ENCODE measurements around the gene ESRRA.
"Not testable (repeated sequence)": the region's sequence is repeated elsewhere in the genome, so short reads cannot be mapped to it uniquely, and the experiment has no call there.

The ESRRA gene

GRCh38 chr11:64322925-64323260 is 17.6 kb downstream of the ESRRA start:
- no peak for TF ChIP-seq CTCF (conservative IDR thresholded peaks at IDR 0.05; ENCODE audit: low read depth, low read length)
- no peak for DNase-seq (ENCODE audit: low read depth)
- H3K4me3 ChIP-seq (ENCODE audit: low read depth, low read length) = no peak overlapping the region

- no peak for DNase-seq (ENCODE audit: low read depth)
- TF ChIP-seq CTCF (conservative IDR thresholded peaks at IDR 0.05; ENCODE audit: low read depth, low read length) = no peak
- no peak overlapping the region for H3K4me3 ChIP-seq (ENCODE audit: low read depth, low read length)
These were observed 18.0 kb downstream of the ESRRA start for GRCh38 chr11:64323373-64323772.

DNA sequence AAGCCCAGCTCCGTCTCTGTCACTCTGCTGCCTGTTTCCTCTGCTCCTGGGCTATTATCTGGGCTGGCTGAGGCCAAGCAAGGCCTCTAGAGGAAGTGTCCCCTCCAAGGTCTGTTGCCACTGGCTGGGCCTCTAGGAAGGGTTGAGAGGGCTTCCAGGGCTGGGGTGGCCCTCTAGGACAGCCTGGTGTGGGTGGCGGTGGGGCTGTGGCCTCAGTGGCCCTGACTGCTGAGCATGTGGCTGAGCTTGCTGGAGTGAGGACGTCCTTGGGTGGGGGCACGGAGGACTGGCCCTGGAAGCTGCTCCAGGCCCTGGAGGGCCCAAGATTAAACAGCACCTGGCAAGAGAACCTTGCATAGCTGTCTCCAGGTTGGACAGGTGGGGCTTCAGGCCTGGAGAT is 18.7 kb downstream of the ESRRA start:
- not testable (repeated sequence) for DNase-seq (ENCODE audit: low read depth); H3K4me3 ChIP-seq (ENCODE audit: low read depth, low read length)

DNA sequence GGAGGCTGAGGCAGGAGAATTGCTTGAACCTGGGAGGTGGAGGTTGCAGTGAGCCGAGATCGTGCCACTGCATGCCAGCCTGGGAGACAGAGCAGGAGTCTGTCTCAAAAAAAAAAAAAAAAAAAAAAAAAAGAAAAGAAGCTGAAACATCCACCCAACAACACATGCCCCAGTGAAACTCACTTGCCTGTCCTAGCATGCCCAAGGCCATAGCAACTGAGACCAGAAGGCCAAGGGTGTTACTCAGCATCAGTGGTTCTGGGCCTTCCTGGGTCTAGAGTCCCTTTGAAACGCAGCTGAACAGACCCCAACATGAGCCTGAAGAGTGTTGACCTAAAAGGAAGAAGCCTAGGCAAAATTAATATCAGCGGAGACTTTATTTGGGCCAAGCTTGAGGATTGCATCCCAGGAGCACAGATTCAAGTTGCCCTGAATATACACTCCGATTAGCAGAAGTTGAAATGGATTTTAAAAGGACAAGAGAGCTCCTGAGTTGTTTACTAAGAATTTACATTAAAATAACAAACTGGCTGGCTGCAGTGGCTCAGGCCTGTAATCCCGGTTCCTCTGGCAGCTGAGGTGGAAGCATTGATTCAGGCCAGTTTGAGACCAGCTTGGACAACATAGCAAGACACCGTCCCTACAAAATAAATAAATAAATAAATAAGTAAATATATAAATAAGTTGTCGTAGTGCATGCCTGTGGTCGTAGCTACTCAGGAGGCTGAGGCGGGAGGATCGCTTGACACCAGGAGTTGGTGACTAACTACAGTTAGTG is 19.6 kb downstream of the ESRRA start:
- H3K4me3 ChIP-seq (ENCODE audit: low read depth, low read length) = no peak overlapping the region
- no peak for DNase-seq (ENCODE audit: low read depth)
- no peak for TF ChIP-seq CTCF (conservative IDR thresholded peaks at IDR 0.05; ENCODE audit: low read depth, low read length)

GRCh38 chr11:64327375-64327774 is 22.1 kb downstream of the ESRRA start:
- no peak for TF ChIP-seq CTCF (conservative IDR thresholded peaks at IDR 0.05; ENCODE audit: low read depth, low read length)
- no peak overlapping the region for H3K4me3 ChIP-seq (ENCODE audit: low read depth, low read length)
- no peak for DNase-seq (ENCODE audit: low read depth)

DNA sequence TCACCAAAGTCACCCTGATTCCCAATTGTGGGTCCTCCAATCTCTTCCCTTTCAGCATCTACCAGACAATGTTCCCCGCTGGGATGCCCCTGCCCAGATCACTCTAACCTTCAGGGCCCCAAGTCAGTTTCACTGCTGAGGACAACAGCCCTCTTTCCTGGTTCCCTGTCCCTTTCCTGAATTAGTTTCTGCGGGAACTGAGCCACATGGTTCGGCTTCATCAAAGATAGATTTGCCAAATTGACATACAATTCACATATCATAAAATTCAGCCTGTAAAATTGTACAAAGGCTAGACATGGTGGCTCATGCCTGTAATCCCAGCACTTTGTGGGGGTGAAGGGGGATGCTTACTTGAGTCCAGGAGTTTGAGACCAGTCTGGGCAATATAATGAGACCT is 22.7 kb downstream of the ESRRA start:
- no peak for DNase-seq (ENCODE audit: low read depth)
- no peak overlapping the region for H3K4me3 ChIP-seq (ENCODE audit: low read depth, low read length)

DNA sequence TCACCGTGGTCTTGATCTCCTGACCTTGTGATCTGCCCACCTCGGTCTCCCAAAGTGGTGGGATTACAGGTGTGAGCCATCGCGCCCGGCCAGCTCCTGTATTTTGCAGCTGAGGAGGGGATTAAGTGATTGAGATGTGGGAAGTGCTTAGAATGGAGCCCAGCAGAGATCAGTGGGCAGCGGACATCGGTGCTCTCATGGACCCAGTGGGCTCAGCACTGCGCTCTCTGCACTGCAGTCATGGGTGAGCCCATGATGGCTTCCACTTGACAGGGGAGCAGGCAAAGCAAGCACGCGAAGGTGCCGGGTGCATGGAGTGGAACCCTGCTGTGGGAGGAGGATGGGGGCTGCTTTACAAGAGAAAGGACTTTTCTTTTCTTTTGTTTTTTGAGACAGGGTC is 25.6 kb downstream of the ESRRA start:
- DNase-seq (ENCODE audit: low read depth) = no peak
- TF ChIP-seq CTCF (conservative IDR thresholded peaks at IDR 0.05; ENCODE audit: low read depth, low read length) = no peak
- no peak overlapping the region for H3K4me3 ChIP-seq (ENCODE audit: low read depth, low read length)

More for the DNA sequence above, 22.7 kb downstream of the ESRRA start:
- TF ChIP-seq CTCF (conservative IDR thresholded peaks at IDR 0.05; ENCODE audit: low read depth, low read length) = no peak
